GM12892 (cell line): ENCODE measurements around the gene P3H2.

ENCODE experiments used
- POLR2A ChIP-seq: IDR thresholded peaks from 2 replicates; pipeline ENCODE4 v1.6.1; 2011; ENCODE audit warnings: low read depth, low read length, control low read depth
- POLR2AphosphoS5 ChIP-seq: IDR thresholded peaks from 2 replicates; pipeline ENCODE4 v1.6.1; 2011; ENCODE audit warnings: low read depth, low read length, control low read depth
- TAF1 ChIP-seq: IDR thresholded peaks from 2 replicates; pipeline ENCODE4 v1.6.1; 2011; ENCODE audit warnings: low read depth, mild to moderate bottlenecking, control low read depth, low read length, borderline replicate concordance

- TF ChIP-seq POLR2A (no peak), TAF1 (no peak), POLR2AphosphoS5 (no peak)
These were observed 103.0 kb downstream of the P3H2 start for GRCh38 chr3:190017521-190018288.
